ENCODE data around the gene PRUNE2. TPM values are rescaled to one million over a fixed set of nuclear protein-coding genes. Genes with fewer than 3 reads are reported as not detected.

The PRUNE2 gene
- total RNA-seq, 1 donor: 1.3 TPM

GRCh38 chr9:76704593-76705204 lies 201.2 kb downstream of the PRUNE2 start:
- DNase-seq (ENCODE audit: low read depth in 2 of 3, low spot score in 2 of 3): peak; percentile 17 to 79 (median 75)

- peak in 1 of 3 donors; percentile 48 for DNase-seq (ENCODE audit: low read depth in 2 of 3, low spot score in 2 of 3)
These were observed 202.6 kb downstream of the PRUNE2 start for GRCh38 chr9:76703270-76703669.

- no peak for DNase-seq (ENCODE audit: low read depth in 2 of 3, low spot score in 2 of 3)
These were observed 204.4 kb downstream of the PRUNE2 start for GRCh38 chr9:76701441-76702039.

DNA sequence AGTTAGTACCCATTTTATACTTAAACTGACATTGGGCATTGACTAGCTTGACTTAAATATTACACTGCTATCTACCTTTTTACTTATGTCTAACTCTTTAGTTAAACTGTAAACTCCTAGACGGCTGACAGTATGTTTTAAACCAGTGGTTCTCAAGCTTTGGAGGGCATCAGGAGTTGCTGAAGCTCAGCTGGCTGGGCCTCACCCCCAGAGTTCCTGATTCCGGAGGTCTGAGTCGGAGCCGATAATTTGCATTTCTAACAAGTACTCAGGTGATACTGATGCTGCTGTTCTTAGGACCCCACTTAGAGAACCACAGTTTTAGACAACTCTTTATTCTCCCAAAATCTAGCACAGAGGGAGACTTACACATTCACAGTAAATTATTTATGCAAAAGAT lies 205.0 kb downstream of the PRUNE2 start:
- DNase-seq (ENCODE audit: low read depth in 2 of 3, low spot score in 2 of 3): no peak

DNA sequence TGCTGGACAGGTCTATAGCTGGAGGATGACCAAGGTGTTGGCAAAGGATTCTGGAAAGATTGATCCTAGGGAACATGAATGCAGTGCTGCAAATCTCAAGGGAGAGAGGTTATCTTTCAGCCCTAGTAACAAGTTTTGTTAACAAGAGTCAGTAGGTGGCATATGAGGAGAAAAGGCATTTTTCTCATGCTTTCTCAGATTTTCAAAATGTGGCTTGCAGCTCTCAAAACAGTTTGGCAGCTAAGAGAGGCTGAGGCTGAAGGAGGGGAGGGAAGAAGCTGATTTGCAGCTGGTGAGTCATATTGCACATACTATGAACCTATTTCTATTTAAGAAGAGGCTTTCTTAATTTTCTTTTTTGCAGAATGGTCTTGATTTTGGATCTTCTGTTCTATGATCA lies 205.9 kb downstream of the PRUNE2 start:
- DNase-seq (ENCODE audit: low read depth in 2 of 3, low spot score in 2 of 3): no peak

DNA sequence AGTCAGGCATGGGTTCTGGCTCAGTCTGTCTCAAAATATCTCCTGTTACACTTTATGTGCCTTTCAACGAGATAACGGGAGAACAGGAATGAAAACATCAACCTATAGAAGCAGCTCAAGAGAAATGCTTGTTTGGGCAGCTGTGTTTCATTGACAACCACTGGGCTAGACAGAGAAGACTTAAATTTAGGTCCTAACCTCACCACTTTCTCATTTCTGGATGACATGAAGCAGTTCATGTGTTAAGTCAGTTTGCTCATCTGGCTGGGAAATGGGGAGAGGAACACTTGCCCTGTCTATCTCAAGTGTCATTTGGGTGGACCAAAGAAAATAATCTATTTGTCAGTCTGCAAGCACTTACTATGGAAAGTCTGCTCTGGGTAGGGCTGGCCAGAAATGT lies 208.4 kb downstream of the PRUNE2 start:
- no peak for DNase-seq (ENCODE audit: low read depth in 2 of 3, low spot score in 2 of 3)

- DNase-seq (ENCODE audit: low read depth in 2 of 3, low spot score in 2 of 3): no peak
These were observed 208.8 kb downstream of the PRUNE2 start for GRCh38 chr9:76697081-76697480.

GRCh38 chr9:76693912-76694311 lies 212.0 kb downstream of the PRUNE2 start:
- DNase-seq (ENCODE audit: low read depth in 2 of 3, low spot score in 2 of 3): no peak

GRCh38 chr9:76692458-76693129 lies 213.3 kb downstream of the PRUNE2 start:
- no peak for DNase-seq (ENCODE audit: low read depth in 2 of 3, low spot score in 2 of 3)

DNA sequence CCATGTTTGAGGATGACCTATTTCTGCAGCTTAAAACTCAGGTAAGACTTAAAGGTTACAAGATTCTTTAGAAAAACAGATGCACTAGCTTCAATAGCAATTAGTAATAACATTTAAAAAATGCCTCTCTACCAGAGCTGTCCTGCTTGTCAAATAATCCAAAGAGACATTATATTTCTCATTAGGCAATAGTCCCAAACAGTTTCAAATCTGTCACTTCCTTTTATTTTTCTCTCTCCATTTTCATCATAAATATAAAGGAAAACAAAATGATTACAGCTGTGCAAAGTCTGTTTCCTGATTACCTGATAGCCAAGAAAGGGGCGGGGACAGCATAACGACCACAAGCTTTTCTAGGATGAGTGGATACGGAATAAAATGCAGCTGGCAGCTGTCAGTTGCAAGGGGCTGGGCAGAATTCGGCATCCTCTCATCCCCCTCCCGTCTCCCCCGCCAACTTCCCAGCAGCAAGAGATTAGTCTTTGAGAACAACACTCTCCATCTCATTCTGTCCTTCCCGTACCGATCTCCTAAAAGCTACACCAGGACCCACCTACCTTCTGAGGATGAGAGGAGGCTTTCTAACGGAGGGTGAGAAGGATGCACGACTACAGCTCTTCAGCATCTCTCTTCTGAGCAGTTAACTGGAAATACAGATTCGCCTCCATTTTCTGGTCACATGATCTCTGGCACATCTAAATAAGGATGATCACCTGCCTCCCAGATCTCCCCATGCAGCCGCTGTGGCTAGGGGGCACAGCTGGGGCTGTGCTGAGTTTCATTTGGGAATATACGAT lies 214.2 kb downstream of the PRUNE2 start:
- DNase-seq (ENCODE audit: low read depth in 2 of 3, low spot score in 2 of 3): peak in 2 of 3 donors; percentile 35 to 39

DNA sequence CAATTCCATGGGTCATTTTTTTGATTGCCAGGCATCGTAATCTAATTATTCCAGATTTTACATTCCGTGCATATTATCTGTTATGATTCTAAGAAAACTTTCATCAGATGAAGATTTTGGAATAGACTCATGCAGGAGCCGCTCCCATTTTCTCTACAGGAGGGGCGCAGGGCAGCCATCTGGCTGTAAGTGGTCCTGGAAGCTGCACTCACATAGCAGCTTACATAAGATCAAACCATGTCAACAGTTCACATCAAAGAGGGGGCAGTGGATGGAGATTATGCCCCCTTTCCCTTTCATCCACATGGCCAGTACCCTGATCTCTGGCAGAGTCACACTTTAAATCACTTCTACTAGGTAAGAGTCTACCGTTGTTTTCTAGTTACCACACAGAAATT lies 214.9 kb downstream of the PRUNE2 start:
- DNase-seq (ENCODE audit: low read depth in 2 of 3, low spot score in 2 of 3): no peak

GRCh38 chr9:76690246-76690972 lies 215.5 kb downstream of the PRUNE2 start:
- no peak for DNase-seq (ENCODE audit: low read depth in 2 of 3, low spot score in 2 of 3)

- DNase-seq (ENCODE audit: low read depth in 2 of 3, low spot score in 2 of 3): no peak
These were observed 217.3 kb downstream of the PRUNE2 start for GRCh38 chr9:76688471-76689238.

- DNase-seq (ENCODE audit: low read depth in 2 of 3, low spot score in 2 of 3): peak in 1 of 3 donors; percentile 9
These were observed 218.0 kb downstream of the PRUNE2 start for GRCh38 chr9:76687861-76688391.

DNA sequence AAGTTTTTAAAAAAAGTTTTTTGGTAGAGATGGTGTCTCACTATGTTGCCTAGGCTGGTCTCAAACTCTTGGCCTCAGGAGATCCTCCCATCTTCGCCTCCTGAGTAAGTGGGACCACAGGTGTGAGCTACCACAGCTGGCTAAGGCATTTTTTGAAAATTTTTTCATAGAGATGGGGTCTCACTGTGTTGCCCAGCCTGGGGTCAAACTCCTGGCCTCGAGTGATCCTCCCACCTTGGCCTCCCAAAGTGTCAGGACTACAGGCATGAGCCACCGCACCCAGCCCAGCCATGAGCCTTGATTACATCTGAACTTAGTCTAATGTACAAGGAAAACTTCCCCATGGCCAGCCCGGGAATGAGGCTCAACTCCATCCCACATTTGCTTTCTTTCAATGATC lies 219.2 kb downstream of the PRUNE2 start:
- DNase-seq (ENCODE audit: low read depth in 2 of 3, low spot score in 2 of 3): no peak

DNA sequence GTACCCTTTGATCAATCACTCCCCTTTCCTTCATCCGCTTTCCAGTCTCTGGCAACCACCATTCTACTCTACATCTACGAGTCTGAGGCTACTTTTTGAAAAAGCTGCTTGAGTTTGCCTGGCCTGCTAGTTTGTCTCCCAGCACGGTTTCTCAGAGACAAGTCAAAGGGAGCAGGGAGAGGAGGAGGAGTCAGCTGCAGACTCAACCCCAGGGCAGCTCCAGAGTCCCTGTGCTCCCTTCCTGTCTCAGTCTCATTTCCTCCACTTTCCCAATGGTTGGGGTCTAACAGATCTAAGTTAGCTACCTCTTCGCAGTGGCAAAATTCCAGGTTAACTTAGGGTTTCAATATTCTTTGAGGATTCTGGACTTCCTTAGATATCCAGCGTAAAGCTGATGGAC lies 221.7 kb downstream of the PRUNE2 start:
- no peak for DNase-seq (ENCODE audit: low read depth in 2 of 3, low spot score in 2 of 3)

DNA sequence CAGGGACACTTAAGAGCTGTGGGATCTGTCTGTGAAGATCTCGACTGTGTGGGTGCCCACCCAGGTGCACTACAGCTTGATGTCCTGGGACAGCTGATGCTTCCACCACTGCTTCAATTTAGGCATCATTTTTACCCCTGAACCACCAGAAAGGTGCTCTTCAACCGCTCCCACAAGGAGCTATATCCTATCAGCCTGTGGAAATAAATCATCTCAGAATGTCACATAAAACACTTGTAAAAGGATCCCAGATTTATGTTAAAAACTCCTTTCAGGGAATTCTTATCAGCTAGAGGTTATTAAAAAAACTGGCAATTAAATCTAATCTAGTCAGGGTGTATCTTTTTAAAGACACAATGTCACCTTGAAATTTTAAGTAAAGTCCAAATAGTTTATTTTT lies 224.4 kb downstream of the PRUNE2 start:
- no peak for DNase-seq (ENCODE audit: low read depth in 2 of 3, low spot score in 2 of 3)

GRCh38 chr9:76680716-76681425 lies 225.0 kb downstream of the PRUNE2 start:
- no peak for DNase-seq (ENCODE audit: low read depth in 2 of 3, low spot score in 2 of 3)

DNA sequence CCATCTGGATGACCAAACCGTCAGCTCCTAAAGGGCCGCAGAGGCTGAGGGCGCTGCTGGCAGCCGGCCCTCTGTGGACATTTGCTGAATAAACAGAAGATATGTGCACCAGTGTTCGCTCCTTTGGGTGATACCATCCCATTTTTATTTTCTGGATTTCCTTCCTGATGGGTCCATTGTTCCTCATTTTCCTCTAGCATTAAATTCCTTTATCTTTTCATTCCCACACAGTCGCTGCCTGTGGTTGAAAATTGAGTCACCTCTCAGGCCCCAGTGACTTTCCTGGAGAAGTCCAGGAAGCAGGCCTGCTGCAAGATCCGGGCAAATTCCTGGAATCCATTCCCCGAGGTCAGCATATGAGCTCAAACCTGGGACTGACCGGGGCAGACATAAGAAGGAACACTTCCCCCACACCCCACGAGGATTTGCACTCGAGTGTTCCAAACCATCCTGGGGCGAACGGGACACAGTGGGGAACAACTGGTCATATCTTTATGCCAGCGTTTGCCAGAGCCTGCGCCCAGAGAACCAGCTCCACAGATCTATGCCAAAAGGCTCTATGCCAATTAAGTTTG lies 228.3 kb downstream of the PRUNE2 start:
- no peak for DNase-seq (ENCODE audit: low read depth in 2 of 3, low spot score in 2 of 3)

Data from hematopoietic multipotent progenitor cell (in vitro differentiated cells).